GM19193 (cell line): ENCODE measurements around the gene JMJD8.

Experiments
- POLR2A ChIP-seq: IDR thresholded peaks from 4 replicates; pipeline ENCODE4 v1.6.1; 2011; ENCODE audit not compliant: insufficient read depth, insufficient read length; ENCODE audit errors: extremely low read depth

JMJD8 gene

DNA sequence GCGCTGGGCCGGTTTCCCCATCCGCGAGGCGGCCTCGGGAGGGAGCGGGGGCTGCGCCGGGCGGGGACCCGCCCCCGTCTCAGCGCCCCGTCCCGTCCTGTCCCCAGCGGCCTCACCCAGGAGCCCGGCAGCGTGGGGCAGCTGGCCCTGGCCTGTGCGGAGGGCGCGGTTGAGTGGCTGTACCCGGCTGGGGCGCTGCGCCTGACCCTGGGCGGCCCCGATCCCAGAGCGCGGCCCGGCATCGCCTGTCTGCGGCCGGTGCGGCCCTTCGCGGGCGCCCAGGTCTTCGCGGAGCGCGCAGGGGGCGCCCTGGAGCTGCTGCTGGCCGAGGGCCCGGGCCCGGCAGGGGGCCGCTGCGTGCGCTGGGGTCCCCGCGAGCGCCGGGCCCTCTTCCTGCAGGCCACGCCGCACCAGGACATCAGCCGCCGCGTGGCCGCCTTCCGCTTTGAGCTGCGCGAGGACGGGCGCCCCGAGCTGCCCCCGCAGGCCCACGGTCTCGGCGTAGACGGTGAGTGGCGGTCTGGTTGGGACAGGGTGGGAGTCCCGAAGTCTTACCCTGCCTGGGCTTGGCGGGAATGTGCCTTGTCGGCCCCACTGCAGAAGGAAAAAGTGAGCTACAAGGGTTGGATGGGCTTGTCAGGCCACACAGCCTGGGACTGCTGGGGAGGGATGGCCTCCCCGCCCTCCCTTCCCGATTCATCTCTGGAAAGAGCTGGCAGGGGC lies 31.5 kb upstream of the JMJD8 start:
- TF ChIP-seq POLR2A, result no peak

DNA sequence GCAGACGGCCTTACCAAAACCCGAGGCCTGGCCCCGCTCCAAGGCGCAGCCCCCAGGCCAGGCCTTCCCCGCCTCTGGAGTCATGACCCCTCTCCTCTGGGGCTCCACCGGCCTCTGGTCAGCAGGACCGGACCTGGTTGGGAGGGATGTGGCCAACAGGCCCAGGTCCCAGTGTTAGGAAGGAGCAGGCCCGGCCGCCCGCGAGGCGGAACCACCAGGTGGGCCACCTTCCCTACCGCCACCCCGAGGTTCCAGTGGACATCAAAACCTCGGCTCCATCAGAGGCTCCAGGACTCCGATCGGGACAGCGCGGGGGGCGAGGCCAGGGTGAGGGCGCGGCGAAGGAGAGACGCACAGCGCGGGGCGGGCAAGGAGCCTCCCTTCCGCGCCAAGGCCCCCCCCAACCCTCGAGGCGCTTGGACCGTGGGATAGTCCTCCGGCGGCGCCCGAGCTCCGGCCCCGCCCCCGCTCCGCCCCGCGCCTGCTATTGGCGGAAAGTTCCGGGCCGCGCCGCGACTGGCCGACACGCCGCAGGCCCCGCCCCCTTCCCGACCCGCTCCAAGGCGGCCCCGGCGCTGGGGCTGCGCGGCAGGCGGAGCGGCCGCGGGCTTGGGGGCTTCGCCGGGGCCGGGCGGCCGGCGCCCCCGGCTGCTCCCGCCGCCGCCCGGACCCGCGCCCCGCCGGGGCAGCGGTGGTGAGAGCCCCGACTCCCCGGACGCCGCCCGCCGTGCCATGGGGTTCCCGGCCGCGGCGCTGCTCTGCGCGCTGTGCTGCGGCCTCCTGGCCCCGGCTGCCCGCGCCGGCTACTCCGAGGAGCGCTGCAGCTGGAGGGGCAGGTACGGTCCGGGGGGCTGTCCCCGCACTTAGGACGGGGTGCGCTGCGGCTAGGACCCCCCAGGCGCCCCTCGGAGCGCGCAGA lies 30.7 kb upstream of the JMJD8 start, which contains the start of gene METRN:
TSS of gene METRN (plus strand) at position 561 of the 919 bp plus-strand sequence. CDS start at position 733, 172 bp downstream.
- TF ChIP-seq POLR2A, result no peak

DNA sequence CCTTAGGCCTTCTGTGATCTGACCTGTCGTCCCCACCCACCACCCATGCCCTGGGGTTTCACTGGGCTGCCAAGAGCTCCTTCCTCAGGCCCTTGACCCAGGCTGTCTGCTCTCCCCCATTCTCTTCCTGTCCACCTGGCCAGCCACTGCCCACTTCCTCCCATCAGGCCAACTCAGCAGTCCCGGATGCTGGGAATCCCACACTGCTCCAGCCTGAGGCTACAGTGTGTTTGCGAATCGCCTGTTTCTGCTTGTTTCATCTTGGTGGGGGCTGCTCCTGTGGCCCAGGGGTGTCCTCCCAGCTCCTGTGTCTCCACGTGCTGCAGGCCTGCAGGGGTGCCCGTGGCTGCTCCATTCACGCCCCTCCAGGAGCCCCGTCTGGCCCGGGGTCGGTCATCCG lies 29.9 kb upstream of the JMJD8 start:
- TF ChIP-seq POLR2A, result no peak

DNA sequence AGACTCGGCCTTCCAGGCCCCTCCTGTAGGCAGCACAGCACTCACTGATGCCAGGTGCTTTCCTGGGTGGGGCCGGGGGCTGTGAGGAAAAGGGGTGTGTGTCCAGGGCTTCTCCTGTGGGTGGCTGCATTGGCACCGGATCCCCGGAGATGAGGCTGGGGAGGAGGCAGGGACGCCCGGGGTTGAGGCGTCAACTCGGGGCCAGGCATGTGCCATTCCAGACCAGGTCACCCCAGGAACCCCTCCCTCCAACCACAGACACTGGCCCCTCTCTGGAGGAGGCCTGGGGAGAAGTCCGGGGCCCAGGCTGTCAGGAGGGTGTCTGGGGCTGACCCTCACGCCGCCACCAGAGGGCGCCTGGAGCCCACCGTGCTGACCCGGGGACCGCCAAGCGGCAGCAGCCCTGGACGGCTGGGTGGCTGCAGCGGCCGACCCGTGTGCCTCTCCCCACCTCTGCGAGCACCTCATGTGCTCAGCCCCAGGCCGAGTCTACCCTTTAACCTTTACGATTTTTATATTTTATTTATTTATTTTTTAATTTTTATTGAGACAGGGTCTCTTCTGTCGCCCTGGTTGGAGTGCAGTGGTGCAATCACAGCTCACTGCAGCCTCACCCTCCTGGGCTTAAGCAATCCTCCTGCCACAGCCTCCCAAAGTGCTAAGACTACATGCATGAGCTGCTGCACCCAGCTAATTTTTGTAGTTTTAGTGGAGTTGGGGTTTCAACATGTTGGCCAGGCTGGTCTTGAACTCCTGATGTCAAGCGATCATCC lies 27.6 kb upstream of the JMJD8 start:
- no peak for TF ChIP-seq POLR2A

DNA sequence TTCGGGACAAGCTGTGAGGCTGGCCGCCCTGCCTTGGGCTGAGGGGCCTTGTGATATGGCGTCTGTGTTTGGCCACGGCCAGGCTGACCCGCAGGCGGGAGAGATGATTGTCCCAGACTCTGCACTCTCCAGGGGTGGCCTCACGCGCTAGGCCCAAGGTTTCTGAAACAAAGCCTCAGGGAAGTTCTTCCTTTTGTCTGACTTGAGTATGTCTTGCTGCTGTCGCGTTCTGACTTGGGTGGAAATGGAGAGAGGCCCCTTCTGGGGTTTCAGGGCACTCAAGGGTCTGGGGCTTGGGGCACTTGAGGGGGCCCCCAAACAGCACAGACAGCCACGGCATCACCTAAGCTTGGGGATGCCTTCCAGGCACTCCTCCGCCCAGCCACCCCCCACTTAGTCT lies 26.9 kb upstream of the JMJD8 start:
- TF ChIP-seq POLR2A, result no peak

DNA sequence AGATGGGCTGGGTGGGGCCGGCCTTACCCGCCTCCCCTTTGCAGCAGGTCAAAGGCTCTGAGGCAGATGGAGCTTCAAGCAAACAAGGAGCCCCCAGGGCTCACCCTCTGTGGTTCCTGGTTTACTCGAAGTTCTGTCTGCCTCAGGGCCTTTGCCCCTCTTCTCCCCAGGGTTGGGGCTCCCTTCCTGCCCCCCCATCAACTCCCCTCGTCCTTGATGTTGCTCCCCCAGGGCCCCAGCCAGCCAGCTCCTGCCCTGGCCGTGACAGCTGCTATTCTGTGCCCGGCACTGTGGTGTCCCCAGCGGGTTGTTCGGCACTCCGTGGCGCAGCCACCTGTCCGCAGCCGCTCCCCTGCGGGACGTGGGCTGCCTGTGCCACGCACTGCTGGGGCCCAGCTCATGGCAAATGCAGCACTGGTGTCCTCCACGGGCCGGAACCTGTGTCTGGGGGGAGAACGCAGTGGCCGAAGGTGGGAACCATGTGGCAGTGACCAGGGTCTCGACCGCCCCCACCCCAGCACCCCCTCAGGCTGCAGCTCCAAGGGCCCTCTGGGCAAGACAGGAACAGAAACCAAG lies 26.5 kb upstream of the JMJD8 start:
- TF ChIP-seq POLR2A, result no peak

DNA sequence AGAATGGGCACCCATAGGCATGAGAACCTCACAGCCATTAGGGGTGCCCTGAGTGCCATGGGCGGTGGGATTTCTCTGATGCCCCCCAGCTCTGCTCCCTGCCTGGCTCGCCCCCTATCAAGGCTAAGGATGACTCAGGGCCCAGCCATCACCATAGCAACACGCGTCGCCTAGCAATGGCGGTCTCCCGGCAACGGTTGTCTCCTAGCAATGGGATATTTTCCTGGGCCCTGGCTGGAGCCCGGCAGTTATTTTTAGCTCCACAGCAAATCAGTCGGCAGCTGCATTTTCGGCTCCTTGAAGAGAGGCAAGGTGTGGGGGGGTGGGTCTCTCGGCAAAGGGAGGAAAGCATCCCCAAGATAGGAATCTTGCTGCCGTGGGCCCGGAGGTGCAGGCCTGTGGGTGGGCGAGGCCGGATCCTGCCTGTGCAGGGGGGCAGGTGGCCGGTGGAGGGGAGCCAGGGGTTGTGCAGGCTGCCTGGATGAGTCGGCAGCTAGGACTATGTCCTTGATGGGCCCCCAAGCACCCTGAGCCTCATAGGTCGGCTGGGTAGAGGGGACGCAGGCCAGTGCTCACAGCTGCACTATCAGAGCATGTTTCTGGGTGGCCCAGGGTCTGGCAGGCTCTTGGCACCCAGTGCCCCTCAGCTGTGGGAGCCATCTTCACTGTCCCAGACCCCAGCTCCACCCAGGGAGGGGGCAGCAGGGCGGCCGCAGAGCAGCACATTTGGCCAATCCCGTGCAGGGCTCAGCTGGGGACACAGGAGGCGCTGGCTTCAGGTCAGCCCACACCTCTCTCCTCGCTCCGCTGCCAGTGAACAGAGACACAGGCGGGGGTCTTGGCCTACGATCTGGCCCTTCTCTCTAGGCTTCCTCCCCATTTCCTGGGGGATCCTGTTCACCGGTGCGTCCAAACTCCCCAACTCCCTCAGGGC lies 25.7 kb upstream of the JMJD8 start:
- TF ChIP-seq POLR2A, result no peak

DNA sequence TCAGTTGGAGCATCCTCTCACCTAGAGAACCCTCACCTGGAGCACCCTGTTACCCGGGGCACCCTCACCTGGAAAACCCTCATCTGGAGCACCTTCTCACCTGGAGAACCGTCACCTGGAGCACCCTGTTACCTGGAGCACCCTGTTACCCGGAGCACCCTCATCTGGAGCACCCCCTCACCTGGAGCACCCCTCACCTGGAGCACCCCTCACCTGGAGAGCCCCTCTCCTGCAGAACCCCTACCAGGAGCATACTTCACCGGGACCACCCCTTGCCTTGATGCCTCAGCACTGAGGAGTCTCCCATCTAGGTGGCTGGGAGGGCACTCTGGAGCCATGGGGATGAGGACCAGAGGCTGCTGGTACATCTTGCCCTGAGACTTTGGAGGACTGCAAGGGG lies 24.8 kb upstream of the JMJD8 start:
- TF ChIP-seq POLR2A, result no peak

DNA sequence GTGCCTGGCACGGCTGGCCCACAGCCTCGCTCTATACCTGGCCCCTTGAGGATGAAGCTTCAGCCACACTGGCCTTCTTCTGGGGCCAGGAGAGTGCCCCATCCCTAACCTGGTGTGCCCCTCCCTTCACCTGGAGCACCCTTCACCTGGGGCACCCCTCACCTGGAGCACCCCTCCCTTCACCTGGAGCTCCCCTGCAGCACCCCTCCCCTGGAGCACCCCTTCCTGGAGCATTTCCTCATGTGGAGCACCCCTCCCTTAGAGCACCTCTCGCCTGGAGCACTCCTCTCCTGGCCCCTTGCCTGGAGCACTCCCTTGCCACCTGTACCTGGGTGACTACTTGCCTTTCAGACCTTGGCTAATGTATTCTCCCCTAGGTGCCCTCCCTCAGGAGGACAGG lies 23.9 kb upstream of the JMJD8 start:
- TF ChIP-seq POLR2A, result no peak

DNA sequence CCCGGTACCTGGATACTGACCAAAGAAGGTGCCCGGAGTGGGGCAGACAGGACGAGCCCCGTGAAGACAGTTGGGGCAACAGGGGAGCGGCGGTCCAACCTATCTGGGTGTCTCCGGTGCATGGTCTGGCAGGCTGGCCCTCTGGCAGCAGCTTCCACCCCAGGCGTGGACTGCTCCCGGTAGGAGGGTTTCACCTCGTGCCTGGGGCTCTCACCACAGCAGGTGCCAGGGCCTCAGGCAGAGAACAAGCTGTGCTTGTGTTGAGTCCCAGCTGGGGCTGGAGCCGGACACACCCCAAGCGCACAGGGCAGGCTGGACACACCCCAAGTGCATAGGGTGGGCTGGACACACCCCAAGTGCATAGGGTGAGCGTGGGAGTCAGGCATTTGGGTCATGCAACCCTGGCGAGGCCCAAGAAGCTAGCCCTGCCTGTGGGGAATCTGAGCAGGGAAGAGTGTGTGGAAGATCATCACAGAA lies 23.0 kb upstream of the JMJD8 start:
- no peak for TF ChIP-seq POLR2A

DNA sequence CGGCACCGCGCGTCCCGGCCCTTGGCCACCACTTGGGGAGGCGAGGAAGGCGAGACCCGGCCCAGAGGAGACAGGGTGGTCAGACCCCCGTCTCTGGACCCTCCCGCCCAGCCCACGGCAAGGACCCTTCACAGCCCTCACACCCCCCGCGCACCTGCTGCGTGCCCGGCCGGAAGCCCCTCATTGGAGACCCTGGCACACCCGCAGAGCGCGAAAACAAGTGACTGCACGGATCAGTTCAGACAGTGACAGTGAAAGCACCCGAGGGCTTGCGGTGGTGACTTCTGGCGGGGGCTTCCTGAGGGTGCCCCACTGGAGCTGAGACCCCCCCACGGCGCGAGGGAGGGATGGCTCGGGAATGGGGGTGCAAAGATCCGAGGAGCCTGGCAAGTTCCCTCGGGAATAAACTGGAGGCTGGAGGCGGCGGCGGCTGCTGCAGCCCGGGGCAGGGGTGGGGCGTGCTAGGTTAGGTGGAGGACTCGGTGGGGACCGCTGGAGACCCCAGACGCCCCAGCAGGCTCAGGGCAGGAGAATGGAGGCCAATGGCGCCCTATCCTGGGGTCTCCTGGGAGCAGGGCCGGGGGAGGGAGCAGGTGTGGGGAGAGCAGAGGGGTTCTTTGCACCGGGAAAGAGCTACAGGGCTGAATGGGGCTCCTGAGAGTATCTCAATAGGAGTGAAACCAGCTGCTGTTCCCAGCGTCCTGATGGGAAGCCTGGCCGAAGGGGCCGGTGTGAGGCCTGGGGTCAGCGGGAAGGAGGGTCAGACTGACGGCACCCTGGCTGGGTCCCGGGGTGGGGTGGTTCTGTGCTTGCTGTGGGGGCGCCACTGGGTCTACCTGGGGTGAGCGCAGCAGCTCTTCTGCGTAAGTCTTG lies 22.3 kb upstream of the JMJD8 start:
- no peak for TF ChIP-seq POLR2A

DNA sequence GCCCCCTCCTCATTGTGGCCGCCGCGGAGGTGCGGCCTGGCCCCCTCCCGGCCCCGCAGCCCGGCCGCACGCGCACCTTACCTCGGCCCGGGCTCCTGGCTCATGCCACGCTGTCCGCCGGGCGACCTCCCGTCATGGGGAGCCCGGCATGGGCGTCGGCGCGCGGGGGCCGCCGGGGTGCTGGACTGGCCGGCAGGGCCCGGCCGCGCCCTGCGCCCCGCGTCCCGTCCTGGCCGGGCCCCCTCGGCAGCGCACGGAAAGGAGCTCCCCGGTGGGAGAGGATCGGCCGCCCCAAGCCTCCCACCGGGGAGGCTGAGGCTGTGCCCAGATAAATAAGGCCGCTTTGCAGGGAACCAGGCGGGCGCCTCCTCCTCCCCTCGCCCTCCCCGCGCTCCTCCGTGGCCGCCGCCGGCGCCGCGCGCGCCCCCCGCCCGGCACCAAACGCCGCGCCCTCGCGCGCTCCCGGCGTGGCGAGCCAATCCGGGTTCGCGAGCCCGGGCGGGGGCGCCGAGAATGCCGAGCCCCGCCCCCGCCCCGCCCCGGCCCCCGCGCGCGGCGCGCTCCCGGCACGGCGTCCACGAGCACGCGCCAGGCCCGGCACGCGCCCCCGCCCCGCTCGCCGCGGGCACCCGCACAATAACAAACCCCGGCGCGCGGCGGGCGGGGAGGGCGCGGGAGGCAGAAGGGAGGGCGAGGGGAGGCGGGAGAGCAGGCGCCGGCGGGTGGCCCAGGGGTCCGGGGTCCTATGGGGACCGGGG lies 21.5 kb upstream of the JMJD8 start, which contains the start of gene FBXL16:
TSS of gene FBXL16 (minus strand) at position 371 of the 758 bp plus-strand sequence. CDS start 8,396 bp downstream, outside the sequence.
- no peak for TF ChIP-seq POLR2A
